SK-N-MC (cell line): ENCODE data around the gene ATP1A2.

ENCODE experiments used
- EZH2 ChIP-seq: fragments of 200-600 bp; sonication (generic); IDR thresholded peaks from one replicate; pipeline ENCODE4 v1.6.1; 2017; ENCODE audit warnings: antibody characterized with exemption
- FOXP2 ChIP-seq: optimal IDR thresholded peaks from 2 replicates; pipeline ENCODE3; 2011; ENCODE audit warnings: mild to moderate bottlenecking, moderate library complexity; ENCODE audit not compliant: insufficient read depth; ENCODE audit errors: extremely low read length, control extremely low read depth
- POLR2AphosphoS5 ChIP-seq: IDR thresholded peaks from 2 replicates; pipeline ENCODE4 v1.6.1; 2012; ENCODE audit warnings: mild to moderate bottlenecking, low read depth, low read length, borderline replicate concordance

- TF ChIP-seq POLR2AphosphoS5 (no peak), EZH2 (no peak), FOXP2 (no peak)
Observed at GRCh38 chr1:160084771-160085321, 30.7 kb upstream of the ATP1A2 start.
